Measurements from ENCODE around the gene MIPOL1. TPM values are rescaled to one million over a fixed set of nuclear protein-coding genes. Genes with fewer than 3 reads are reported as not detected.

Gene MIPOL1
- total RNA-seq, 1 experiment from 2014 or later = 18.7 TPM

DNA sequence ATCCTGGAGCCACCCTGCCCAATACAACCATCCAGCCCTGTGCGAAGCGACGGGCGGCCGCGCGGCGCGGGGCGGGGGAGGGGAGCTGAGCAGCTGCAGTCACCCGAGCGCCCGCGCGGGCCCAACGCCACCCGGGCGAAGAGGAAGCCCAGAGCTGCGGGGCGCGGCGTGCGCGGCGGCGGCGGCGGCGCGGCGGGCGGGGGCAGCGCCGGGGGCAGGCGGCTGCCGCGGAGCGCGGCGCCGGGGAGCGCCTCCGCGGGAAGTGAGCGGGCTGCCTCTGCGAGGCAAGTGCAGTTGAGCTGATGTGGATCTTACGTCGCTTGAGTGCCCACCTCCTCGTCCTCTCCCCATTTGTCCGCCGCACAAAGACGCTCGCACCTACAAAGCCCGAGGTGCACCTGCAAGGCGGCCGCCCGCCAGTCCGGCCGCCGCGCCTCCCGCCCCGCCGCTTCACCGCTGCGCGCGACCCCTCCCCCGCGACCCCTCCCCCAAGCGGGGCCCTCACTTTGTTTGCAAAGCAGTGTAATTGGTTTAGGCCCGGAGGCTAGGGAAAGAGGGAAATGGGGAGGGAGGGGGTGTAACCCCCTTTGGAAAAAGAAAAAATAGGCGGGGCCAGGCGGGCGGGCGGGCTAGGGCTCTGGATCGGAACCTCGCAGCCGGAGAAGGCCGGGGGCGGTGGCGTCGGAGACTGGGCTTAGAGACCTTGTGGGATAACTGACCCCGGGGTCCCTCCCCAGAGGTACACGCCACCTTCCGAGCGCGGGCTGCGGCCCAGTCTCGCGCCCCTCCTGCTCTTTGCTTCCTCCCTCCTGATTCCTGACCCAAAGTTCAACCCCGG lies 397.5 kb downstream of the MIPOL1 start, which contains the start of the genes FOXA1 and TTC6:
Gene FOXA1, minus strand, starts transcription at position 279 of the 838 bp plus-strand sequence. Its CDS starts 277 bp downstream, at position 2.
Gene TTC6, plus strand, starts transcription at position 659 of the 838 bp plus-strand sequence. CDS start 26,436 bp downstream, outside the sequence.
- intact Hi-C loops (cut with micrococcal nuclease; ENCODE audit: unreplicated experiment) = loop anchor here (1.0 to 5.0 kb wide), 6 partner anchors 10 to 823 kb away; no protein-coding TSS in a partner anchor
- Histone ChIP-seq H3K4me3 (ENCODE audit: low read depth, low read length) (peak within 1 kb of the TSS; percentile 92), H3K9me3 (no peaks in the 10 kb centered on the region), H3K36me3 (ENCODE audit: control insufficient read depth, insufficient read depth, low read length) (peaks cover 13% of the 10 kb centered on the region), H3K27me3 (replicated peaks; ENCODE audit: control insufficient read depth, insufficient read depth, low read length) (no peaks in the 10 kb centered on the region), H3K4me1 (no peaks in the 10 kb centered on the region)
- ChIA-PET POLR2A (interaction anchor here (0.6 to 1.0 kb wide), 6 partner anchors 10 to 280 kb away, joined by 3 to 5 read pairs (median 4); no protein-coding TSS in a partner anchor), CTCF (interaction anchor here (1.1 to 1.8 kb wide), 2 partner anchors 102 to 280 kb away, joined by 3 to 6 read pairs; no protein-coding TSS in a partner anchor)
- BruUV-seq (replicated peaks) = no TSS peak
- Mint-ChIP-seq H3K4me1 (ENCODE audit: low read depth, unreplicated experiment) (no peaks in the 10 kb centered on the region), H3K4me3 (ENCODE audit: unreplicated experiment) (peak within 1 kb of the TSS; percentile 84), H3K27ac (ENCODE audit: unreplicated experiment) (peak within 1 kb of the TSS; percentile 99), H3K36me3 (ENCODE audit: insufficient read depth, unreplicated experiment) (peaks cover 74% of the 10 kb centered on the region), H3K27me3 (ENCODE audit: insufficient read depth, unreplicated experiment) (no peaks in the 10 kb centered on the region), H3K9me3 (ENCODE audit: unreplicated experiment) (no peaks in the 10 kb centered on the region)
- peak; percentile 93 for DNase-seq
- TF ChIP-seq, protein P1, sequence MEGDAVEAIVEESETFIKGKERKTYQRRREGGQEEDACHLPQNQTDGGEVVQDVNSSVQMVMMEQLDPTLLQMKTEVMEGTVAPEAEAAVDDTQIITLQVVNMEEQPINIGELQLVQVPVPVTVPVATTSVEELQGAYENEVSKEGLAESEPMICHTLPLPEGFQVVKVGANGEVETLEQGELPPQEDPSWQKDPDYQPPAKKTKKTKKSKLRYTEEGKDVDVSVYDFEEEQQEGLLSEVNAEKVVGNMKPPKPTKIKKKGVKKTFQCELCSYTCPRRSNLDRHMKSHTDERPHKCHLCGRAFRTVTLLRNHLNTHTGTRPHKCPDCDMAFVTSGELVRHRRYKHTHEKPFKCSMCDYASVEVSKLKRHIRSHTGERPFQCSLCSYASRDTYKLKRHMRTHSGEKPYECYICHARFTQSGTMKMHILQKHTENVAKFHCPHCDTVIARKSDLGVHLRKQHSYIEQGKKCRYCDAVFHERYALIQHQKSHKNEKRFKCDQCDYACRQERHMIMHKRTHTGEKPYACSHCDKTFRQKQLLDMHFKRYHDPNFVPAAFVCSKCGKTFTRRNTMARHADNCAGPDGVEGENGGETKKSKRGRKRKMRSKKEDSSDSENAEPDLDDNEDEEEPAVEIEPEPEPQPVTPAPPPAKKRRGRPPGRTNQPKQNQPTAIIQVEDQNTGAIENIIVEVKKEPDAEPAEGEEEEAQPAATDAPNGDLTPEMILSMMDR (IDR thresholded peaks at IDR 0.05; ENCODE audit: insufficient read depth in 1 of 2, low read depth in 1 of 2, low read length in 1 of 2, severe bottlenecking in 1 of 2, unreplicated experiment in 1 of 2) = no peak

DNA sequence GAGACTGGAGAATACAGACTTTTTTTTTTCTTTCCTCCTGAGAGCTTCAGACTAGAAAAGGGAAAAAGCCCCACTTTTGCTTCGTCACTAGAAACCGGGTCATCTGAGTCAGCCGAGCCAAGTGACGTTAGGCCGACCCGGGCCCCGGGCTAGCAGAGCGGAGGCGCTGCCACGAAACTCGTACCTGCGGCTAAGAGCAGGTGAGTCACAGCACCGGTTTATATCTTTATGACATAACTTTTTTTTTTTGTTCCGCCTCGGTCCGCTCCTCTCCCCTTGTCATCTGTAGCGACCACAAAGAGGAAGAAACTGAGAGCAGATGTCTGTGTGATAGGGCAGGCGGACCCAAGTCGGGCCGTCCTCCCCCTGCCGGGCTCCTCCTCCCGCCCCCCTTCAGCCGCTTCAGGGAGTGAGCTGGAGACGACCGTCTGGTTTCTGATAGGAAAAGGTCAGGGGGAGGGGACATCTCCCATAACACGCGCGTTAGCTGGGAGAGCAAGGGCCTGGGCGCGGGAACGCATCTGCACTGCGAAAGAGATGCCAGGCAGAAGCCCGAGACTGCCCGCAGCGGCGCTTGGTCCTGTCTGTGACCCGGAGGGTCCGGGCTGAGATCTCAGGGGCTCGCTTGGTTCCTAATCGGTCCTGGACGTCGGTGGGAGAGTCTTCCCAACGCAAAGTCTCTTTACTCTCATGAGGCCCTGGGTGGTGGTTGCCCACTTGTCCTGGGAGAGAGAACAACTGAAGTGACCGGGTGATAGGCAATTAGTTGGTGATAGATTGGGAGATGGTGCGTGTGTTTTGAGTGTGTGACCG lies 398.3 kb downstream of the MIPOL1 start:
- peaks cover 68% of the 10 kb centered on the region for H3K36me3 Mint-ChIP-seq (ENCODE audit: insufficient read depth, unreplicated experiment)
- CTCF ChIA-PET = interaction anchor here (0.6 to 1.8 kb wide), 4 partner anchors 11 to 279 kb away, joined by 3 to 6 read pairs (median 4); no protein-coding TSS in a partner anchor

More for the DNA sequence above, 398.3 kb downstream of the MIPOL1 start:
- Mint-ChIP-seq H3K9me3 (ENCODE audit: unreplicated experiment) (no peaks in the 10 kb centered on the region), H3K4me3 (ENCODE audit: unreplicated experiment) (peak overlapping the region; percentile 84), H3K4me1 (ENCODE audit: low read depth, unreplicated experiment) (peaks cover under 1% of the 10 kb centered on the region), H3K27ac (ENCODE audit: unreplicated experiment) (peak overlapping the region; percentile 99), H3K27me3 (ENCODE audit: insufficient read depth, unreplicated experiment) (no peaks in the 10 kb centered on the region)
- peak; percentile 92 to 94 for DNase-seq
- H3K9me3 ChIP-seq = no peaks in the 10 kb centered on the region
- peaks cover 13% of the 10 kb centered on the region for H3K36me3 ChIP-seq (ENCODE audit: control insufficient read depth, insufficient read depth, low read length)
- TF ChIP-seq, protein P1 (IDR thresholded peaks at IDR 0.05; ENCODE audit: insufficient read depth in 1 of 2, low read depth in 1 of 2, low read length in 1 of 2, severe bottlenecking in 1 of 2, unreplicated experiment in 1 of 2) = no peak
- BruUV-seq (replicated peaks) = TSS peak; percentile 45
- intact Hi-C loops (cut with micrococcal nuclease; ENCODE audit: unreplicated experiment) = loop anchor here (1.0 to 5.0 kb wide), 4 partner anchors 11 to 824 kb away; no protein-coding TSS in a partner anchor
- H3K4me3 ChIP-seq (ENCODE audit: low read depth, low read length) = peak overlapping the region; percentile 92
- peaks cover 7% of the 10 kb centered on the region for H3K4me1 ChIP-seq
- no peaks in the 10 kb centered on the region for H3K27me3 ChIP-seq (replicated peaks; ENCODE audit: control insufficient read depth, insufficient read depth, low read length)
- POLR2A ChIA-PET = interaction anchor here (0.6 to 1.0 kb wide), 8 partner anchors 11 to 279 kb away, joined by 3 to 5 read pairs (median 4); no protein-coding TSS in a partner anchor
